Kidney (tissue), 14 donors: ENCODE data around the gene PRKAR2A. TPM values are rescaled to one million over a fixed set of nuclear protein-coding genes. Genes with fewer than 3 reads are reported as not detected.
"Not testable (repeated sequence)": the region's sequence is repeated elsewhere in the genome, so short reads cannot be mapped to it uniquely, and the experiment has no call there.

Experiments
- DNase-seq, 5 donors: peaks; one replicate each; pipeline ENCODE4 v3.0.0-alpha.2; 2013 to 2020
- FAIRE-seq: peaks from 2 replicates; lab custom pipeline; 2012; peaks lifted over from hg19 to GRCh38; lab: Jason Lieb, UNC
- H3K27ac ChIP-seq, 2 donors: one replicate each; pipeline ENCODE4 v1.7.0; 2013; ENCODE audit warnings: low read depth in 2 of 2, low read length in 2 of 2, inconsistent platforms in 1 of 2
- H3K27me3 ChIP-seq: one replicate; pipeline ENCODE4 v1.7.1; 2013; ENCODE audit warnings: low read length, inconsistent platforms; ENCODE audit not compliant: control insufficient read depth, insufficient read depth
- H3K36me3 ChIP-seq, 3 donors: one replicate each; pipeline versions ENCODE4 v1.7.0 to v1.7.1; 2013; ENCODE audit warnings: low read length in 3 of 3, control low read depth in 1 of 3, inconsistent platforms in 1 of 3; ENCODE audit not compliant: insufficient read depth in 3 of 3, control insufficient read depth in 2 of 3
- H3K4me1 ChIP-seq, 3 donors: one replicate each; pipeline versions ENCODE4 v1.7.0 to v1.7.1; 2013; ENCODE audit warnings: low read length in 3 of 3, inconsistent platforms in 1 of 3, low read depth in 1 of 3; ENCODE audit not compliant: control insufficient read depth in 2 of 3, insufficient read depth in 2 of 3
- H3K4me3 ChIP-seq, 3 donors: one replicate each; pipeline versions ENCODE4 v1.7.0 to v1.8.1; 2013; ENCODE audit warnings: low read length in 3 of 3, control low read depth in 1 of 3, inconsistent platforms in 1 of 3
- H3K9ac ChIP-seq, 3 donors: one replicate each; pipeline versions ENCODE4 v1.7.0 to v1.7.1; 2013; ENCODE audit warnings: low read length in 3 of 3, control low read depth in 1 of 3, inconsistent platforms in 1 of 3
- H3K9me3 ChIP-seq, 3 donors: one replicate each; pipeline versions ENCODE4 v1.7.0 to v1.7.1; 2013; ENCODE audit warnings: low read length in 3 of 3, control low read depth in 1 of 3, inconsistent platforms in 1 of 3; ENCODE audit not compliant: control insufficient read depth in 2 of 3, insufficient read depth in 1 of 3
- CTCF ChIP-seq: IDR thresholded peaks from 3 replicates; pipeline ENCODE4 v1.5.1; 2012; ENCODE audit warnings: mild to moderate bottlenecking, moderate library complexity, borderline replicate concordance; ENCODE audit not compliant: insufficient read depth; ENCODE audit errors: extremely low read depth
- intact Hi-C: fragments of 100-400 bp; cut with DNase I; formaldehyde crosslinking; loops from one replicate; pipeline ENCODE4 v1.11.1; 2022
- polyA plus RNA-seq: library from polyadenylated mRNA; stranded (reverse); fragments of 350-450 nt; fragmentation: Illumina TruSeq; extraction: RNeasy Lipid Tissue Mini Kit (QIAGEN cat#74804); gene quantifications from one replicate; pipeline ENCODE4 v1.2.3, GENCODE V29; 2014; ENCODE audit warnings: low read depth, low replicate concordance; ENCODE audit not compliant: insufficient read depth
- total RNA-seq: library from RNA; stranded (reverse); fragmentation: NEBNext Ultra II Directional; extraction: Animal tissue kit (Norgen Biotek cat#: 25700); gene quantifications from one replicate; pipeline ENCODE4 v1.2.1, GENCODE V29; 2021
- donor health status: control.
- donor health status: control.
- donor health status: control.
- donor health status: control.
- donor health status: control.
- donor health status: DM: yes; HTN: yes; CAD: no.
- donor health status: Normal renal cell carcinoma (clear cell type).

Gene PRKAR2A
- total and polyA plus RNA-seq, 2 donors from 2014 or later = 10.4 to 49.9 TPM

- intact Hi-C loops = no loop called here
- Histone ChIP-seq H3K4me3 (peak overlapping the region in 1 of 3 donors; percentile 16), H3K36me3 (no peaks in the 10 kb centered on the region), H3K27me3 (no peaks in the 10 kb centered on the region), H3K4me1 (peaks cover 0 to 26% (median 19%) of the 10 kb centered on the region in 3 donors), H3K27ac (peak overlapping the region; percentile 9 to 32), H3K9me3 (no peaks in the 10 kb centered on the region), H3K9ac (peak overlapping the region in 1 of 3 donors; percentile 12)
- FAIRE-seq = no peak
- peak in 3 of 5 donors; percentile 20 to 92 (median 71) for DNase-seq
- no peak for TF ChIP-seq CTCF
Measured at GRCh38 chr3:48738144-48738536, 109.5 kb downstream of the PRKAR2A start.

DNA sequence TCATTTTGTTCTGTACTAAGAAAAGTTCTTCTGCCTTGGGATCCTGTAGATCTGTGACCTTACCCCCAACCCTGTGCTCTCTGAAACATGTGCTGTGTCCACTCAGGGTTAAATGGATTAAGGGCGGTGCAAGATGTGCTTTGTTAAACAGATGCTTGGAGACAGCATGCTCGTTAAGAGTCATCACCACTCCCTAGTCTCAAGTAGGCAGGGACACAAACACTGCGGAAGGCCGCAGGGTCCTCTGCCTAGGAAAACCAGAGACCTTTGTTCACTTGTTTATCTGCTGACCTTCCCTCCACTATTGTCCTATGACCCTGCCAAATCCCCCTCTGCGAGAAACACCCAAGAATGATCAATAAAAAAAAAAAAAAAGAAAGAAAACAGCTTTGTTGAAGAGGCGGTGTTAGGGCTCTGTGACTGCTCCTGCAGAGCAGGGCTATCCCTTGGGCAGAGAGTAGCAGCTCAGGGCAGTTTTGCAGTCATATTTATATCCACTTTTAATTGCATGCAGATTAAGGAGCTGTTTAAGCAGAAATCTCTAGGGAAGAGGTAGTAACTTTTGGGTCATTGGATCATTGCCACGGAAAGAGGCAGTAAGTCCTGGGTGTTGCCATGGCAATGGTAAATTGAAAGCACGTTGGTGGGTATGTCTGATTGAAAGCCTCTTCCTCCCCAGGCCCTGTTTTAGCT is 112.5 kb downstream of the PRKAR2A start:
- peak in 2 of 5 donors; percentile 22 to 59 for DNase-seq
- H3K9ac ChIP-seq, H3K9me3 ChIP-seq, H3K4me3 ChIP-seq, intact Hi-C loops, FAIRE-seq, H3K27me3 ChIP-seq, H3K36me3 ChIP-seq, H3K27ac ChIP-seq: not testable (repeated sequence)
- peaks cover 0 to 21% (median 16%) of the 10 kb centered on the region in 3 donors for H3K4me1 ChIP-seq

DNA sequence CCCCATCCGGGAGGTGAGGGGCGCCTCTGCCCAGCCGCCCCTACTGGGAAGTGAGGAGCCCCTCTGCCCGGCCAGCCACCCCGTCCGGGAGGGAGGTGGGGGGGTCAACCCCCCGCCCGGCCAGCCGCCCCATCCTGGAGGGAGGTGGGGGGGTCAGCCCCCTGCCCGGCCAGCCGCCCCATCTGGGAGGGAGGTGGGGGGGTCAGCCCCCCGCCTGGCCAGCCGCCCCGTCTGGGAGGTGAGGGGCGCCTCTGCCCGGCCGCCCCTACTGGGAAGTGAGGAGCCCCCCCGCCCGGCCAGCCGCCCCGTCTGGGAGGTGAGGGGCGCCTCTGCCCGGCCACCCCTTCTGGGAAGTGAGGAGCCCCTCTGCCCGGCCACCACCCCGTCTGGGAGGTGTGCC is 113.1 kb downstream of the PRKAR2A start:
- FAIRE-seq, H3K27ac ChIP-seq, H3K36me3 ChIP-seq, H3K9me3 ChIP-seq, H3K9ac ChIP-seq, H3K27me3 ChIP-seq, H3K4me3 ChIP-seq, intact Hi-C loops: not testable (repeated sequence)
- peak in 1 of 5 donors; percentile 37 for DNase-seq
- peaks cover 0 to 15% (median 12%) of the 10 kb centered on the region in 3 donors for H3K4me1 ChIP-seq

DNA sequence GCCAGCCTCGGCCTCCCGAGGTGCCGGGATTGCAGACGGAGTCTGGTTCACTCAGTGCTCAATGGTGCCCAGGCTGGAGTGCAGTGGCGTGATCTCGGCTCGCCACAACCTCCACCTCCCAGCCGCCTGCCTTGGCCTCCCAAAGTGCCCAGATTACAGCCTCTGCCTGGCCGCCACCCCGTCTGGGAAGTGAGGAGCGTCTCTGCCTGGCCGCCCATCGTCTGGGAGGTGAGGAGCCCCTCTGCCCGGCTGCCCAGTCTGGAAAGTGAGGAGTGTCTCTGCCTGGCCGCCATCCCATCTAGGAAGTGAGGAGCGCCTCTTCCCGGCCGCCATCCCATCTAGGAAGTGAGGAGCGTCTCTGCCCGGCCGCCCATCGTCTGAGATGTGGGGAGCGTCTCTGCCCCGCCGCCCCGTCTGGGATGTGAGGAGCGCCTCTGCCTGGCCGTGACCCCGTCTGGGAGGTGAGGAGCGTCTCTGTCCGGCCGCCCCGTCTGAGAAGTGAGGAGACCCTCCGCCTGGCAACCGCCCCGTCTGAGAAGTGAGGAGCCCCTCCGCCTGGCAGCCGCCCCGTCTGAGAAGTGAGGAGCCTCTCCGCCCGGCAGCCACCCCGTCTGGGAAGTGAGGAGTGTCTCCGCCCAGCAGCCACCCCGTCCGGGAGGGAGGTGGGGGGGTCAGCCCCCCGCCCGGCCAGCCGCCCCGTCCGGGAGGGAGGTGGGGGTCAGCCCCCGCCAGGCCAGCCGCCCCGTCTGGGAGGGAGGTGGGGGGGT is 113.7 kb downstream of the PRKAR2A start:
- H3K9ac ChIP-seq, FAIRE-seq, H3K27ac ChIP-seq, intact Hi-C loops, H3K36me3 ChIP-seq, H3K4me3 ChIP-seq, H3K9me3 ChIP-seq, DNase-seq, H3K27me3 ChIP-seq: not testable (repeated sequence)
- peaks cover 0 to 10% (median 7%) of the 10 kb centered on the region in 3 donors for H3K4me1 ChIP-seq

DNA sequence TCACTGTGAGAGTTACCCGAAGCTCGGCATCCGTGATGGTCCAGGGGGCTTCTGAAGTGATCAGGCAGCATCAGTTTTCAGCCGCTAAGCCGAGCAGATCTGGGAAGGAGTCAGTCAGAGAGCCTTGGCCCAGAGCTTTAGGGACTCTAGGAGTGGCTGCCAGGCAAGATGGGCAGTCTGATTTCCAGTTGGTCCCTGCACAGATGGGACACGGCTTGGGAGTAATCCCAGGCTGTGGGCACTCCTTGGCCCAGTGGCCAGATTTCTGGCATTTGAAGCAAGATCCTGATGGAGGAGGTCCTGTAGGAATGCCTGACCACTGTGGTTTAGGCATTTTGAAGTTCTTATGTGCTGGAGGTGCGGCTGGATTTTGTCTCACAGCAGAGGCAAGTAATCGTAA is 120.2 kb downstream of the PRKAR2A start:
- Histone ChIP-seq H3K9ac (no peak overlapping the region), H3K27ac (no peak overlapping the region), H3K4me1 (no peaks in the 10 kb centered on the region), H3K9me3 (no peaks in the 10 kb centered on the region), H3K36me3 (no peaks in the 10 kb centered on the region), H3K4me3 (no peak overlapping the region), H3K27me3 (no peaks in the 10 kb centered on the region)
- intact Hi-C loops = no loop called here
- DNase-seq (no peak), FAIRE-seq (no peak)
- TF ChIP-seq CTCF = no peak

DNA sequence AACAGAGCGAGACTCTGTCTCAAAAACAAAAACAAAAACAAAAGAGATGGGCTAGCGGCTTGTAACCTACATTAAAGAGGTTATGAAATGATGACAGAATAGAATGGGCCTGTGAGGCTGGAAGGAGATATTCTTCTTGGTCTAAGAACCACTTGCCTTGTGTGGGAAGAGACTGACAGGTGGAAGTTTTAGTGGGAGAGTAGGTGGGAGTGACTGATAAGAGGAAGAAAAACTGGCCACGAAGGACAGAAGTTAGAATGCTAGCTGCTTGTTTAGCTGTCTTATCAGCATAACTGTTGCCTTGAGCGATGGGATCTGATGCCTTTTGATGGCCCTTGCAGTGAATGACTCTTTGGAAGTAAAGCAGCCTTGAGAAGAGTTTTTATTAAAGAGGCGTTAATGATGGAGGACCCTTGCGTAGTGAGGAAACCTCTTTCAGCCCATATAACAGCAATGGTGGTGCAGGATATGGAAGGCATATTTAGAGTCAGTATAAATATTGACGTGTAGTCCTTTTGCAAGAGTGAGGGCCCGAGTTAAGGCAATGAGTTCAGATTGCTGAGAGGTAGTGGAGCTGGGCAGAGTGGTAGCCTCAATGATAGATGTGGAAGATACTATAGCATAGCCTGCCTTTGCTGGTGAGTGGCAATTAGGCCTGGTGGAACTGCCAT is 122.4 kb downstream of the PRKAR2A start:
- H3K36me3 ChIP-seq, DNase-seq, H3K9ac ChIP-seq, H3K27ac ChIP-seq, H3K27me3 ChIP-seq, intact Hi-C loops, H3K4me3 ChIP-seq, H3K9me3 ChIP-seq, FAIRE-seq, H3K4me1 ChIP-seq: not testable (repeated sequence)
